Measurements from ENCODE around the gene RAD50.

RAD50 gene

DNA sequence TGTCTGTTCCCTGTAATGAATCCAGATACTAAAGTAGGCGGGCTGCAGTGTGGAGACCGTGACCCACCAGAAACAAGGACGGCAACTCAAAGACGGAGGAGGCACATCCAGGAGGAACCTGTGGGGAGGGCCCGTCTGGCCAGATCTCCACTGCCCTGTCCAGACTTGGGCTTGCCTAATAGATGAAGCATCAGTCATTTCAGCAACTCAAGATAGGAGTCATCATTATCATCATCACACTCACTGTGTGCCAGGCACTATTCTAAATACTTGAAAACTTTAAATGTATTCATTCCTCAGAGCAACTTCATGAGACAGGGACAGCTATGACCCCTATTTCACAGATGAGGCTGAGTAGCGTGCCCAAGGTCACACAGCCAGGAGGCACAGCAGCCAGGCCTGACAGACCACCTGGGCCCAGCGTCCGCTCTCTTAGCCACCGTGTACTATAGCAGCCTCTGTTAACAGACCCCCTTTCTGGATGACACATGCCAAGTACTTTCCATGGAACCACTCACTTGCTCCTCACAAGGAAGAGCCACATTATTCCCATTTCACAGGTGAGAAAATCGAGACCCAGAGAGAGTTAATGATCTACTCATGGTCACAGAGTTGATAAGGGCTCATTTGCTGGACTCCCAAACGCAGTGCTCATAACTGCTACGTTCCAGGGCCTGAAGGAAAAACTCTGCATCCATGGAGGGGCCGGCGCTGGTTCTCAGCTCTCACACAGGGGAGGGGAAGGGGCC lies 112.1 kb downstream of the RAD50 start:
- Mint-ChIP-seq H3K36me3 (no peaks in the 10 kb centered on the region), H3K27me3 (no peaks in the 10 kb centered on the region), H3K4me1 (ENCODE audit: low read depth) (no peaks in the 10 kb centered on the region), H3K4me3 (no peak overlapping the region), H3K9me3 (ENCODE audit: low read depth) (no peaks in the 10 kb centered on the region), H3K27ac (no peak overlapping the region)

DNA sequence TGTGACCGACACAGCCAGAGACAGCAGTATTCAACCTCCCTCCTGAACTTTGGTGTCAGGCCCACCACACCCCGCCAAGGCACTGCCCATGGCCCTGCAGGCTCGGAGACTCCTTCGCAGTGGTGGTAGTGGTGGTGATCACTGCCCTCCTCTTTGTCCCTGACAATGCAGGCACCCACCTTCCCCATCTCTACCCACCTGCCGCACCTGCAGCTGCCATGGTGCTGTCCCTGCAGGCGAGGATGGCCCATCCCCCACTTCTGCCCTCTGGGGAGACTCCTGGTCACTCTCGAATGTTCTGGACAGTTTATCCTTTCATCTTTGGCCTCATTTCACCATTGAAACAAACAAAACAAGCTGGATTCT lies 112.7 kb downstream of the RAD50 start:
- no peaks in the 10 kb centered on the region for H3K27me3 Mint-ChIP-seq
- no peak overlapping the region for H3K4me3 Mint-ChIP-seq
- H3K27ac Mint-ChIP-seq, result no peak overlapping the region
- no peaks in the 10 kb centered on the region for H3K36me3 Mint-ChIP-seq
- peaks cover 2% of the 10 kb centered on the region for H3K4me1 Mint-ChIP-seq (ENCODE audit: low read depth)
- no peaks in the 10 kb centered on the region for H3K9me3 Mint-ChIP-seq (ENCODE audit: low read depth)

DNA sequence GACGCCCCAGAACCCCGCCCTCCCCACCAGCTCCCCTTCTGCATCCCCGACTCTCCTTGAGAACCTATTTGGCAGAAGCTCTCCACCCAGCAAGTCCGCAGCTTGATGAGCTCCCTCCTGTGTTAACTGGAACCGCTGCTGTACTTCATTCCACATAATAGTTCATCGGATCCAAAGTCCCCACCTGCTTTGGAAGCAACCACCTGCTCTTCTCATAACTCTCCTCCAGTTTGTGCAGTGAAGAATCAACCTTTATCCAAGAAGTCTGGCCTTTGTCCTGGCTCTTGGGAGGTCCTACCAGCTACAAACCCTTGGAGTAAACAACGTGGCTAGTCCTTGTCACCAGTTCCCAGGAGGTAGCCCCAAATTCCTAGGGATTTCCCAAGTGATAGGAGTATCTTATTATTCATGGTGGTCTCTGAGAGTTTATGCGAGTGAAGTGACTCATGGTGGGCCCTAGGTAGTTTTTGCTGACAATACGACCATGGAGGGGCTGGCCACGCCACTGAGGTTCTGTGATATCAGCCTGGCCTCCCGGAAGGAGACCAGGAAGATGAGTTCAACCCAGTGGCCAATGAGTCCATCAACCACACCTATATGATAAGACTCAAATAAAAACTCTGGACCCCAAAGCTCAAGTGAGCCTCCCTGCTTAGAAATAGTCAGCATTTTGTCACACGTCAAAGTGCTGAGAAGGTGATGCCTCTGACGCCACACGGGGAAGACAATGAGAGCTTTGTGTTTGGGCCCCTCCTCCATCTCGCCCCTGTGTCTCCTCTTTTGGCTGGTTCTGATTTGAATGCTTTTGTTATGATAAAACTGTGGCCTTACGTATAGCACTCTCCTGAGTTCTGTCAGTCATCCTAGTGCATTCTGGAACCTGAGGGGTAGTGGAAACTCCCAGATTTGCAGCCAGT lies 113.4 kb downstream of the RAD50 start:
- H3K4me3 Mint-ChIP-seq, result no peak overlapping the region
- no peak overlapping the region for H3K27ac Mint-ChIP-seq
- H3K9me3 Mint-ChIP-seq (ENCODE audit: low read depth), result no peaks in the 10 kb centered on the region
- H3K27me3 Mint-ChIP-seq, result no peaks in the 10 kb centered on the region
- H3K4me1 Mint-ChIP-seq (ENCODE audit: low read depth), result peaks cover 5% of the 10 kb centered on the region
- no peaks in the 10 kb centered on the region for H3K36me3 Mint-ChIP-seq

DNA sequence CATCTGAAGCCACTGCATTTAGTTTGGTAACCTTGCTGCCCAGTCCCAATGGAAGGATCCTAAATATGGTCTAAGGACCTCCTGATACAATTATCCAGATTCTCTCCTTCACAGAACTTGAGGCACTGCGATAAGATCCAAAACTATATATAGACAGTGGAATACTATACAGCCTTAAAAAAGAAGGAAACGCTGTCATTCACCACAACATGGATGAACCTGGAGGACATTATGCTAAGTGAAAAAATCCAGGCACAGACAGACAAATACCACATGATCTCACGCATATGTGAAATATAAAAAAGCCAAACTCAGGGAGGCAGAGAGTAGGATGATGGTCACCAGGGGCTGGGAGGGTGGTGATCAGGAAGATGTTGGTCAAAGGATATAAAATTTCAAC lies 114.2 kb downstream of the RAD50 start:
- H3K27ac Mint-ChIP-seq, result no peak overlapping the region
- no peak overlapping the region for H3K4me3 Mint-ChIP-seq
- no peaks in the 10 kb centered on the region for H3K9me3 Mint-ChIP-seq (ENCODE audit: low read depth)

DNA sequence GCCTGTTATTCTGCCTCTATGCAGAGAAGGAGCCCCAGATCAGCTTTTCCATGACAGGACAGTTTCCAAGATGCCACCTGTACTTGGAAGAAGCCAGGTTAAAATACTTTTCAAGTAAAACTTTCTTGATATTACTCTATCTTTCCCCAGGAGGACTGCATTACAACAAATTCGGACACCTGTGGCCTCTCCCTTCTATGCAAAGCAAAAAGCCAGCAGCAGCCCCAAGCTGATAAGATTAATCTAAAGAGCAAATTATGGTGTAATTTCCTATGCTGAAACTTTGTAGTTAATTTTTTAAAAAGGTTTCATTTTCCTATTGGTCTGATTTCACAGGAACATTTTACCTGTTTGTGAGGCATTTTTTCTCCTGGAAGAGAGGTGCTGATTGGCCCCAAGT lies 116.7 kb downstream of the RAD50 start:
- no peak overlapping the region for H3K27ac Mint-ChIP-seq
- H3K4me1 Mint-ChIP-seq (ENCODE audit: low read depth), result peaks cover 6% of the 10 kb centered on the region
- no peak overlapping the region for H3K4me3 Mint-ChIP-seq
- no peaks in the 10 kb centered on the region for H3K27me3 Mint-ChIP-seq
- H3K9me3 Mint-ChIP-seq (ENCODE audit: low read depth), result no peaks in the 10 kb centered on the region
- no peaks in the 10 kb centered on the region for H3K36me3 Mint-ChIP-seq

More for the DNA sequence above, 114.2 kb downstream of the RAD50 start:
- no peaks in the 10 kb centered on the region for H3K36me3 Mint-ChIP-seq
- peaks cover 6% of the 10 kb centered on the region for H3K4me1 Mint-ChIP-seq (ENCODE audit: low read depth)
- no peaks in the 10 kb centered on the region for H3K27me3 Mint-ChIP-seq

DNA sequence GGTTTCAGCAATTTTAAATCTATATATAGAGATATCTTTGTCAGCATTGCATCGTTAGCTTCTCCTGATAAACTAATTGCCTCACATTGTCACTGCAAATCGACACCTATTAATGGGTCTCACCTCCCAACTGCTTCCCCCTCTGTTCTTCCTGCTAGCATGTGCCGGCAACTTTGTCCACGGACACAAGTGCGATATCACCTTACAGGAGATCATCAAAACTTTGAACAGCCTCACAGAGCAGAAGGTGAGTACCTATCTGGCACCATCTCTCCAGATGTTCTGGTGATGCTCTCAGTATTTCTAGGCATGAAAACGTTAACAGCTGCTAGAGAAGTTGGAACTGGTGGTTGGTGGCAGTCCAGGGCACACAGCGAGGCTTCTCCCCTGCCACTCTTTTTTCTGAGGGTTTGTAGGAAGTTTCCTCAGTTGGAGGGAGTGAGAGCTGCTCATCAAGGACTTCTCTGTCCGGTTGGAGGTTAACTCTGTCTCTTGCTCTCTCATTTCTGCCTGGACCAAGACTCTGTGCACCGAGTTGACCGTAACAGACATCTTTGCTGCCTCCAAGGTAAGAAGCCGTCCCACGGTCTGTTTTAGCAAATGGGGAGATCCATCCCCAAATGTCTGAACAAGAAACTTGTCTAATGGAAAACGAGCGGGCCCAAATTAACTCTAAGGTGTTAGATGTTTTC lies 117.3 kb downstream of the RAD50 start, which contains the start of gene IL4:
TSS of gene IL4 (plus strand) at position 51 of the 692 bp plus-strand sequence. CDS start at position 113, 62 bp downstream.
- Mint-ChIP-seq H3K27ac (peak within 1 kb of the TSS; percentile 76), H3K9me3 (ENCODE audit: low read depth) (no peaks in the 10 kb centered on the region), H3K4me3 (peak within 1 kb of the TSS; percentile 44), H3K27me3 (no peaks in the 10 kb centered on the region), H3K36me3 (no peaks in the 10 kb centered on the region), H3K4me1 (ENCODE audit: low read depth) (peaks cover 6% of the 10 kb centered on the region)

DNA sequence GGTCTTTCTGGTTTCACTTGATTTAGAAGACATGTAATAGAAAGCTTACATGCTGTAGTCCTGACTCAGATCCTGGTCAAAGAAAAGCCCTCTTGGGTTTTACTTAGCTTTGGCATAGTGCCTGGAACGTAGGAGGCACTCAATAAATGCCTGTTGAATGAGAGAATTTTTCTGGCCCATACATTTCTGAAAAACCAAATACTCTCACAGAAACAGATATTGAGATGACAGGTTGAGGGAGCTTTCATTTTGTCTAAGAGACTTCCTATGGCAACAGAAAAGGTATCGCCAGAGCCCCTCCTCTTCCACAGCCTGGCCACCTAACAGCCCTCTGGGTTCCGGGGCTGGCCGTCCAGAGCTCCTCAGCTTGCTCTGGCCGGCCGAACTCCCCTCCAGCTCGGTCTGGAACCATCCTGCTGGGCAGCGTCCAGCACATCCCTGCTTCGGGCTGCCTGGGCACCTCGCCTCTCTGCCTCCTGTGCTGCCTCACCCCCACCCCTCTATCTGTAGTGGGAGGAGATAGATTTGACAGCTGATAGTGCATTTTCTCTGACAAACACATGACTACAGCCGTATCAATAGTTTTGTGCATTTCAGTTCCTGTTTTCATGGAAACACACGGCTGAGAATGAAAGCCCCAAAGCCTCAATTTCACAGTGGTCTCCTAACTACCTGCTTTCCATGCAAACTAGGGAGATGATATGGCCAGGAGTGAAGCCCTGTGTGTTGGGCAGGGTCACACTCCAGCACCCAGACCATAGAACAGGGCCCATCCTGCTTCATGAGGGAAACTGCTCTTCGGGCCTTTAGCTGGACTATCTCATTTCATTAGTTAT lies 118.1 kb downstream of the RAD50 start:
- H3K4me3 Mint-ChIP-seq, result peak overlapping the region; percentile 35

DNA sequence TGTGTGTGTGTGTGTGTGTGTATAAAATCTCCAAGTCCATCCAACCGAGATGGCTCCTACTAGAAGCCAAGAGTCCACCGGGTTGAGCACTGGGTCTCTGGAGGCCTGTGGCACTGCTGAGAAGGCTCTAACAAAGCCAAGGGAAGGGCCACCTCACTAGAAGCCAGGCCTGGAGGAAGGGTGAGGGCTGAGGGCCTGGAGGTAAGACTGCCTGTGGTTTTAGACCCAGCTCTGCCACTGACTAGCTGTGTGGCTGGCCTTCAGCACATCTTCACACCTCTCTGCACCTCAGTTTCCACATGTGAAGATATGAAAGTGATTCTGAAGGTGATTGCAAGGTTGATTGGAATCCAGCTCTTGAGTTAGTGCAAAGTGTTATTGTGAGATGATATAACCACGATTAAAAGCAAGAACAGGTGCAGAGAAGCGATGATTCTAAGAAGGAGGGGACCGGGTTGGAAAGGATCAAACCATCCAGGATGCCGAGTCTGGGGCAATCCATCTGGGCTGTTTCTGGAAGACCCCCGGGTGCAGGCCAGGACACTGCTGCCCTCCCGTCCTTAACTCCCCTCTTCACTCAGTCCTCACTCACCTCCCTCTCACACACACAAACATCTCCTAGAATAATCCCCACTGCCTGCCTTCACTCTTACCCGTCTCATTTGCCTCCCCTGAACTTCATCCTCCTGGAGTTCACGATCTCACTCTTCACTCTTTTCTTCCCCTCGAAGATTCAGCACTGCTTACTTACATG lies 119.3 kb downstream of the RAD50 start:
- no peaks in the 10 kb centered on the region for H3K27me3 Mint-ChIP-seq
- peaks cover 6% of the 10 kb centered on the region for H3K4me1 Mint-ChIP-seq (ENCODE audit: low read depth)
- no peak overlapping the region for H3K27ac Mint-ChIP-seq
- H3K4me3 Mint-ChIP-seq, result no peak overlapping the region
- H3K9me3 Mint-ChIP-seq (ENCODE audit: low read depth), result no peaks in the 10 kb centered on the region
- H3K36me3 Mint-ChIP-seq, result peaks cover 4% of the 10 kb centered on the region

More for the DNA sequence above, 118.1 kb downstream of the RAD50 start:
- Mint-ChIP-seq H3K4me1 (ENCODE audit: low read depth) (peaks cover 6% of the 10 kb centered on the region), H3K9me3 (ENCODE audit: low read depth) (no peaks in the 10 kb centered on the region), H3K27me3 (no peaks in the 10 kb centered on the region), H3K27ac (peak overlapping the region; percentile 76), H3K36me3 (no peaks in the 10 kb centered on the region)

DNA sequence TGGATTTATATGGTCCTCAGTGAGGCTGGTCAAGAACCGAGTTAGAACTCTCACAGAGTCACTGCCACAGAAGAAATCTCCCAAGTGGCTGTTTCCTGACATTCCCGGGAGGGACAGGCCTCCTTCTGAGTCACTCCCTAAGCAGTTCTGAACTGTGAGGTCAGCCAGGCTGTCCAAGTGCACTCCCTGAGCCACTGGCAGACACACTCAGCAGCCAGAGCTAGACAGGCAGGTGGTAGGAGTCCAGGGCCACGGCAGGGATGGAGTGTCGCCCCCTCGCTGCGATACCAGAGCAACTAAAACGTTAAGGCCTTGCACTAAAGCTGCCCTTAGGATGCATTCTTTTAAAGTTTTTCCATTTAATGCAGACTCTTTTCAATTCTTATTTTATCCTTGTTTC lies 120.4 kb downstream of the RAD50 start:
- peaks cover 4% of the 10 kb centered on the region for H3K36me3 Mint-ChIP-seq
- H3K27ac Mint-ChIP-seq, result no peak overlapping the region
- H3K4me1 Mint-ChIP-seq (ENCODE audit: low read depth), result peaks cover 6% of the 10 kb centered on the region
- no peaks in the 10 kb centered on the region for H3K27me3 Mint-ChIP-seq
- H3K9me3 Mint-ChIP-seq (ENCODE audit: low read depth), result no peaks in the 10 kb centered on the region
- no peak overlapping the region for H3K4me3 Mint-ChIP-seq

DNA sequence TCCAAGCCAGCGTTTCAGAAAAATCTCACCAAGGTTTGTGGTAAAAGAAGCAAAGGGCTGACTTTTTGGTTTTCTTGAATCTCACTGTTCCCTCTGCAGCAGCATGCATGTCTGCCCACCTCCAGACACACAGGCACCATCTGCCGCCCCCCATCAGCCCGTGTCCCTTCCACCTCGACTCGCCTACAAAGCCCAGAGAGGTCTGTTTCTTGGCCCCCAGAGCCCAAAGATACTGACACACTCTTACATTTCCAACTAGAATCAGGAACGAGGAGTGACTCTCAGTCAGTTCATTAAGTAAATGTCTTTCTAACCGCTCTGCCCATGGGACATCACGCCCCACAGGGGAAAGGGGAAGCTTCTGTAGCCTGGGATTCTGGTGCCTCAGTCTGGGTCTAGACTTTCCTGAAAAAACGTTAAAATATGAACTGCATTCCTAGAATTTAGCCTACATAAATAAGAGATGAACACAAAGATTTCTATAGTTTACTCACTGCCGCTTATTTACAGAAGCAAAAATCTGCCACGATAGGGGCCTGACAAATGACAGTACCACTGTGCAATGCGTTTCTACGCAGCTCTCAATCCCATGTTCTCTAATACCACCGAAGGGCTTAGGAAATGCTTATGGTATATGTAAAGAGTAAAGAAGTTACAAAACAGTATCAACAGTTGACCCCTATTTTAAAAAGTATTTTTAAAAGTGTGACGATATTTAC lies 121.1 kb downstream of the RAD50 start:
- Mint-ChIP-seq H3K27ac (no peak overlapping the region), H3K4me1 (ENCODE audit: low read depth) (peaks cover 6% of the 10 kb centered on the region), H3K27me3 (no peaks in the 10 kb centered on the region), H3K4me3 (no peak overlapping the region), H3K9me3 (ENCODE audit: low read depth) (no peaks in the 10 kb centered on the region), H3K36me3 (peaks cover 4% of the 10 kb centered on the region)

DNA sequence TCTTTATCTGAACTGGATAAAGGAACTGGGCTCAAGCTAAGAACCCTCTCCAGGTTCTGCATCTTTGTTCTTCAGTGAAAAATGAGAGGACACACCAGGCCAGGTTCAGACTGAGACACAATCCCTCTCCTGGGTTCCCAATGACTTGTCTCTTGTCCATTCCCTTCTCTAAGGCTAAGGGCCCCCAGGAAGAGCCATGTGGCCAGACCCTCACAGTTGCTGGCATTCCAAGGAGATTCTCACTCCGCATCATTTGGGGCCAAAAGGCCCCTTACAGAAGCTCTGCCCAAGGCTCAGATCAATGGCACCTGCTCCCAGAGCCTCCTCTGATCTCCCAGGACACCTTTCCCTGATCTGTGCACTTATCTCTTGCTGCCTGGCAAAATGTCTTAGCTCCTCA lies 122.0 kb downstream of the RAD50 start:
- Mint-ChIP-seq H3K4me3 (no peak overlapping the region), H3K9me3 (ENCODE audit: low read depth) (no peaks in the 10 kb centered on the region), H3K4me1 (ENCODE audit: low read depth) (peaks cover 6% of the 10 kb centered on the region), H3K36me3 (peaks cover 6% of the 10 kb centered on the region), H3K27me3 (no peaks in the 10 kb centered on the region), H3K27ac (no peak overlapping the region)

DNA sequence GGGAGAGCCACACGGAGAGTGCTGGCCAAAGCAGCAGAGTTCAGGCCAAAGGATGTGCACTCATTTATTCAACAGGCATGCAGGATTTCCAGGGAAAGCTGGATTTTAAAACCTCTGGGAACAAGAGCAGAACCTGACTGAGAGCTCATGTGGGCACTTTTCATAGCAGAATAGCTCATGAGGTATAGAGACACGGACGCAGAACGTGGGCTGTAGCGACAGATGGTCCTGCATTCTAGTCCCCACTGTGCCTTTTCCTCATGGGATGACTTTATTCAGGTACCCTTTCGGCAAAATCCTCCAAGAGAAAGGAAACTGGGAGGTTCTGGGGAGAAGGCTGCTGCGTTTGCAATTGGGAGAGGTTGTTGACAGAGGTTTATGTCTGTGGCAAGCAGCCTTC lies 122.4 kb downstream of the RAD50 start:
- Mint-ChIP-seq H3K27ac (no peak overlapping the region), H3K4me1 (ENCODE audit: low read depth) (peaks cover 6% of the 10 kb centered on the region), H3K9me3 (ENCODE audit: low read depth) (no peaks in the 10 kb centered on the region), H3K4me3 (no peak overlapping the region), H3K36me3 (peaks cover 6% of the 10 kb centered on the region), H3K27me3 (no peaks in the 10 kb centered on the region)

DNA sequence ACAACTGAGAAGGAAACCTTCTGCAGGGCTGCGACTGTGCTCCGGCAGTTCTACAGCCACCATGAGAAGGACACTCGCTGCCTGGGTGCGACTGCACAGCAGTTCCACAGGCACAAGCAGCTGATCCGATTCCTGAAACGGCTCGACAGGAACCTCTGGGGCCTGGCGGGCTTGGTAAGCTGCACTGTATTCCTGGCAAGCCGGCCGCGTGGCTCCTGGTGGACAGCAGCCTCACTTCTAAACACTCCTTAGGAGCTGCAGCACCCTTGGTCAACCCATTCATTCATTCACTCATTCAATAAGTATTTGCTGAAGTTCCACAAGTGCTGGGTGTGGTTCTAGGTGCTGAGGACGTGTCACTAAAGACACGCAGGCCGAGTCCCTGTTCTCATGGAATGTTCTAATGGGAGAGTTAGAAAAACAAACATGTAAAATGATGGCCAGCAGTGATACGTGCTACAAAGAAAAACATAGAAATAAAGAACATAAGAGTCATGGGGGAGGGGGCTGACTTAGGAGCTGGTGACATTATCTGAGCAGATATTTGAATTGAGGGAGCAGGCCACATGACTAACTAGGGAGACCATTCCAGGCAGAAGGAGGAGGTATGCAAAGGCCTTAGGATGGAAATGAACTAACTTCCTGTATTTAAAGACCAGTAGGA lies 123.1 kb downstream of the RAD50 start:
- Mint-ChIP-seq H3K4me3 (no peak overlapping the region), H3K4me1 (ENCODE audit: low read depth) (peaks cover 5% of the 10 kb centered on the region), H3K36me3 (peaks cover 6% of the 10 kb centered on the region), H3K9me3 (ENCODE audit: low read depth) (no peaks in the 10 kb centered on the region), H3K27me3 (no peaks in the 10 kb centered on the region), H3K27ac (no peak overlapping the region)

All from activated naive CD8-positive, alpha-beta T cell (primary cell).